Fibroblast of lung (primary cell): ENCODE results near the gene CRLF2. TPM values are rescaled to one million over a fixed set of nuclear protein-coding genes. Genes with fewer than 3 reads are reported as not detected.

ENCODE experiments used
- DNase-seq, 2 donors: peaks; one replicate each; pipeline versions ENCODE4 v3.0.0 to v3.0.0-alpha.2; 2010; ENCODE audit warnings: low read depth in 2 of 2
- H2AFZ ChIP-seq: 2 replicates; pipeline ENCODE4 v1.5.1; 2012; ENCODE audit warnings: low read length, control low read depth, inconsistent platforms
- H3K27ac ChIP-seq: 2 replicates; pipeline ENCODE4 v1.5.1; 2011; ENCODE audit warnings: low read length, control low read depth; ENCODE audit not compliant: insufficient read depth
- H3K27me3 ChIP-seq: 2 replicates; pipeline ENCODE4 v1.5.1; 2011; ENCODE audit warnings: mild to moderate bottlenecking, low read length; ENCODE audit not compliant: control insufficient read depth, insufficient read depth
- H3K36me3 ChIP-seq: 2 replicates; pipeline ENCODE4 v1.5.1; 2011; ENCODE audit warnings: low read length; ENCODE audit not compliant: control insufficient read depth, insufficient read depth
- H3K4me1 ChIP-seq: 2 replicates; pipeline ENCODE4 v1.5.1; 2011; ENCODE audit warnings: low read length; ENCODE audit not compliant: control insufficient read depth, insufficient read depth; ENCODE audit errors: extremely low read depth
- H3K4me2 ChIP-seq: 2 replicates; pipeline ENCODE4 v1.5.1; 2011; ENCODE audit warnings: low read length, control low read depth; ENCODE audit not compliant: insufficient read depth; ENCODE audit errors: extremely low read depth
- H3K4me3 ChIP-seq, 4 experiments: fragments of 200-600 bp in 1 of 4; sonication (generic) in 1 of 4; replicated peaks in 1 of 4; 2 replicates each; pipeline ENCODE4 v1.5.1; 2011 to 2016; ENCODE audit warnings: low read length in 4 of 4, low read depth in 3 of 4, mild to moderate bottlenecking in 3 of 4, control low read depth in 2 of 4, inconsistent platforms in 1 of 4, mixed read lengths in 1 of 4; ENCODE audit not compliant: insufficient read depth in 1 of 4; ENCODE audit errors: control extremely low read depth in 1 of 4
- H3K79me2 ChIP-seq: 2 replicates; pipeline ENCODE4 v1.5.1; 2012; ENCODE audit warnings: mild to moderate bottlenecking, low read length, inconsistent platforms; ENCODE audit not compliant: control insufficient read depth, insufficient read depth
- H3K9ac ChIP-seq: 2 replicates; pipeline ENCODE4 v1.5.1; 2011; ENCODE audit warnings: mild to moderate bottlenecking, low read length, control low read depth; ENCODE audit not compliant: insufficient read depth
- H3K9me3 ChIP-seq: 2 replicates; pipeline ENCODE4 v1.5.1; 2012; ENCODE audit warnings: low read depth, low read length; ENCODE audit not compliant: control insufficient read depth, insufficient read depth
- H4K20me1 ChIP-seq: 2 replicates; pipeline ENCODE4 v1.5.1; 2011; ENCODE audit warnings: low read length; ENCODE audit not compliant: control insufficient read depth, insufficient read depth; ENCODE audit errors: extremely low read depth
- CTCF ChIP-seq, 2 donors: IDR thresholded peaks in 1 of 2; conservative IDR thresholded peaks in 1 of 2; 1 replicate in 1 of 2; 2 replicates in 1 of 2; pipeline ENCODE4 v1.5.1; 2011 to 2012; ENCODE audit warnings: low read length in 2 of 2, control low read depth in 1 of 2, inconsistent platforms in 1 of 2, low read depth in 1 of 2, mild to moderate bottlenecking in 1 of 2
- EZH2 ChIP-seq: IDR thresholded peaks from 2 replicates; pipeline ENCODE4 v1.5.1; 2012; ENCODE audit warnings: low read length, control low read depth, mild to moderate bottlenecking; ENCODE audit errors: missing control alignments
- polyA plus RNA-seq, 2 donors: library from polyadenylated mRNA; depleted of rRNA in 1 of 2; stranded (reverse) in 1 of 2; unstranded in 1 of 2; fragments of >200 nt; gene quantifications; 2 replicates each; pipeline ENCODE4 v1.2.1, GENCODE V29; 2011 to 2012; ENCODE audit warnings: missing spikeins in 1 of 2
- total RNA-seq: library from RNA; depleted of rRNA; stranded (reverse); fragments of >200 nt; gene quantifications from 2 replicates; pipeline ENCODE4 v1.2.1, GENCODE V29; 2014

CRLF2 gene
- total and polyA plus RNA-seq, 2 donors (not counting 1 experiment from before 2014, with no cell fraction given): not detected

GRCh38 chrX:1226249-1226648, 13.8 kb upstream of the CRLF2 start:
- H3K9me3 ChIP-seq: no peaks in the 10 kb centered on the region

GRCh38 chrX:1224954-1225353, 12.5 kb upstream of the CRLF2 start:
- Histone ChIP-seq H3K79me2 (no peaks in the 10 kb centered on the region), H3K4me1 (no peaks in the 10 kb centered on the region), H3K4me2 (no peak overlapping the region), H3K27ac (no peak overlapping the region), H3K4me3 (no peak overlapping the region), H3K36me3 (no peaks in the 10 kb centered on the region), H3K9me3 (no peaks in the 10 kb centered on the region), H4K20me1 (no peaks in the 10 kb centered on the region), H2AFZ (no peak overlapping the region), H3K9ac (no peak overlapping the region), H3K27me3 (no peaks in the 10 kb centered on the region)
- no peak for TF ChIP-seq CTCF (conservative IDR thresholded peaks at IDR 0.05 in 1 of 2, IDR thresholded peaks at IDR 0.05 in 1 of 2; ENCODE audit: low read depth in 1 of 2, low read length in 2 of 2)
- TF ChIP-seq EZH2: no peak
- no peak for DNase-seq

More at GRCh38 chrX:1226249-1226648, 13.8 kb upstream of the CRLF2 start:
- Histone ChIP-seq H3K4me3 (no peak overlapping the region), H3K79me2 (no peaks in the 10 kb centered on the region), H4K20me1 (no peaks in the 10 kb centered on the region), H3K27me3 (no peaks in the 10 kb centered on the region), H3K36me3 (no peaks in the 10 kb centered on the region), H3K9ac (no peak overlapping the region), H3K4me1 (no peaks in the 10 kb centered on the region), H3K27ac (no peak overlapping the region), H3K4me2 (no peak overlapping the region), H2AFZ (no peak overlapping the region)
- DNase-seq: no peak
- no peak for TF ChIP-seq EZH2
- TF ChIP-seq CTCF (conservative IDR thresholded peaks at IDR 0.05 in 1 of 2, IDR thresholded peaks at IDR 0.05 in 1 of 2; ENCODE audit: low read depth in 1 of 2, low read length in 2 of 2): no peak

- no peak for TF ChIP-seq EZH2
- TF ChIP-seq CTCF (conservative IDR thresholded peaks at IDR 0.05 in 1 of 2, IDR thresholded peaks at IDR 0.05 in 1 of 2; ENCODE audit: low read depth in 1 of 2, low read length in 2 of 2): no peak
Observed at GRCh38 chrX:1223242-1223600, 10.8 kb upstream of the CRLF2 start.

More at GRCh38 chrX:1223242-1223600, 10.8 kb upstream of the CRLF2 start:
- Histone ChIP-seq H3K9me3 (no peaks in the 10 kb centered on the region), H4K20me1 (no peaks in the 10 kb centered on the region), H3K9ac (no peak overlapping the region), H3K79me2 (no peaks in the 10 kb centered on the region), H2AFZ (no peak overlapping the region), H3K4me3 (no peak overlapping the region), H3K36me3 (no peaks in the 10 kb centered on the region), H3K27me3 (no peaks in the 10 kb centered on the region), H3K4me1 (no peaks in the 10 kb centered on the region), H3K27ac (no peak overlapping the region), H3K4me2 (no peak overlapping the region)
- DNase-seq: no peak
